GM12878 (cell line): ENCODE results near the gene LFNG. TPM values are rescaled to one million over a fixed set of nuclear protein-coding genes. Genes with fewer than 3 reads are reported as not detected.

Experiments
- ATAC-seq: fragments of 200-7000 bp; cut with Tn5 transposase; 3 replicates; pipeline ENCODE4 v1.9.1; 2020; ENCODE audit warnings: mild to moderate bottlenecking, moderate library complexity
- BruUV-seq: library from RNA; stranded (reverse); fragments of 400-500 nt; replicated peaks from 2 replicates; lab custom pipeline; 2021; lab: Mats Ljungman, UMichigan
- CTCF ChIA-PET: fragments of 300-600 bp; sonication (Branson Sonifier 250); formaldehyde crosslinking; extraction: SDS; loops from one replicate; lab custom pipeline; 2021; ENCODE audit warnings: inconsistent platforms; lab: Yijun Ruan, JAX
- POLR2A ChIA-PET: fragments of 350-600 bp; formaldehyde crosslinking; extraction: SDS; loops from one replicate; lab custom pipeline; 2021; ENCODE audit warnings: inconsistent platforms; lab: Charles Lee
- RAD21 ChIA-PET: fragments of 300-600 bp; sonication (Branson Sonifier 250); formaldehyde crosslinking; loops from one replicate; lab custom pipeline; 2023; ENCODE audit warnings: antibody characterized with exemption; ENCODE audit not compliant: unreplicated experiment; lab: Charles Lee
- SMC1A ChIA-PET: fragments of 300-600 bp; sonication (Branson Sonifier 250); formaldehyde crosslinking; loops from one replicate; lab custom pipeline; 2023; ENCODE audit not compliant: unreplicated experiment, uncharacterized antibody; lab: Charles Lee
- DNase-seq: peaks from one replicate; pipeline ENCODE4 v3.0.0-alpha.2; 2011; ENCODE audit warnings: low read depth, low spot score
- FAIRE-seq: peaks from 3 replicates; lab custom pipeline; 2011; peaks lifted over from hg19 to GRCh38; lab: Jason Lieb, UNC
- H2AFZ ChIP-seq: 2 replicates; pipeline ENCODE4 v1.6.0; 2011; ENCODE audit warnings: low read depth, low read length, control low read depth; ENCODE audit not compliant: control insufficient read depth
- H3K27ac ChIP-seq: 2 replicates; pipeline ENCODE4 v1.5.1; 2011; ENCODE audit warnings: control low read depth; ENCODE audit not compliant: control insufficient read depth, insufficient read depth
- H3K27me3 ChIP-seq, 2 experiments: replicated peaks in 1 of 2; 2 replicates each; pipeline versions ENCODE4 v1.6.0 to v1.6.1; 2011; ENCODE audit warnings: low read length in 1 of 2; ENCODE audit not compliant: control insufficient read depth in 2 of 2, insufficient read depth in 2 of 2
- H3K36me3 ChIP-seq, 2 experiments: 2 replicates each; pipeline ENCODE4 v1.5.1; 2011; ENCODE audit warnings: low read length in 1 of 2; ENCODE audit not compliant: control insufficient read depth in 2 of 2, insufficient read depth in 2 of 2
- H3K4me1 ChIP-seq: 2 replicates; pipeline ENCODE4 v1.6.1; 2011; ENCODE audit warnings: mild to moderate bottlenecking, low read length, moderate library complexity, mixed read lengths; ENCODE audit not compliant: control insufficient read depth, insufficient read depth
- H3K4me2 ChIP-seq: 2 replicates; pipeline ENCODE4 v1.6.0; 2011; ENCODE audit warnings: control low read depth; ENCODE audit not compliant: control insufficient read depth, insufficient read depth
- H3K4me3 ChIP-seq: fragments of 200-600 bp; sonication (generic); 2 replicates; pipeline ENCODE4 v1.5.1; 2016
- H3K79me2 ChIP-seq: 2 replicates; pipeline ENCODE4 v1.6.0; 2011; ENCODE audit warnings: low read length; ENCODE audit not compliant: control insufficient read depth, insufficient read depth
- H3K9ac ChIP-seq: 2 replicates; pipeline ENCODE4 v1.8.0; 2011; ENCODE audit warnings: low read length, control low read depth, mixed read lengths; ENCODE audit not compliant: control insufficient read depth, insufficient read depth
- H3K9me3 ChIP-seq: replicated peaks from 3 replicates; pipeline ENCODE4 v1.5.1; 2011; ENCODE audit warnings: mild to moderate bottlenecking, low read length; ENCODE audit not compliant: control insufficient read depth, insufficient read depth
- H4K20me1 ChIP-seq: 2 replicates; pipeline ENCODE4 v1.6.0; 2011; ENCODE audit not compliant: control insufficient read depth, insufficient read depth
- CEBPB ChIP-seq, 2 experiments: fragments of 150-350 bp in 1 of 2; IDR thresholded peaks; 2 replicates each; pipeline ENCODE4 v1.6.1; 2012 to 2014; ENCODE audit warnings: low read depth in 2 of 2, low read length in 2 of 2, borderline replicate concordance in 1 of 2, inconsistent platforms in 1 of 2
- GATAD2B ChIP-seq: fragments of 450-650 bp; conservative IDR thresholded peaks from 2 replicates; pipeline ENCODE4 v1.6.1; 2017; ENCODE audit warnings: low read depth, mild to moderate bottlenecking, moderate library complexity
- HDAC2 ChIP-seq: fragments of 200-600 bp; sonication (generic); IDR thresholded peaks from 2 replicates; pipeline ENCODE4 v1.6.1; 2017
- MEF2B ChIP-seq: fragments of 450-650 bp; IDR thresholded peaks from 2 replicates; pipeline ENCODE4 v1.6.1; 2018; ENCODE audit warnings: mild to moderate bottlenecking, moderate library complexity; ENCODE audit not compliant: partially characterized antibody, poor library complexity, severe bottlenecking
- MYC ChIP-seq: IDR thresholded peaks from 2 replicates; pipeline ENCODE4 v1.6.1; 2011; ENCODE audit warnings: mild to moderate bottlenecking, low read length, moderate library complexity, inconsistent platforms; ENCODE audit not compliant: insufficient read depth, insufficient replicate concordance, insufficient read length, severe bottlenecking
- RBBP5 ChIP-seq: fragments of 200-600 bp; sonication (generic); conservative IDR thresholded peaks from 2 replicates; pipeline ENCODE4 v1.6.1; 2016
- RFX5 ChIP-seq: IDR thresholded peaks from 2 replicates; pipeline ENCODE4 v1.6.1; 2011; ENCODE audit warnings: low read depth, low read length, improper control_type of control experiment
- TCF7 ChIP-seq: IDR thresholded peaks from 2 replicates; pipeline ENCODE4 v1.6.1; 2014; ENCODE audit warnings: antibody characterized with exemption, borderline replicate concordance
- ZNF217 ChIP-seq: fragments of 450-650 bp; IDR thresholded peaks from 2 replicates; pipeline ENCODE4 v1.6.1; 2017; ENCODE audit warnings: antibody characterized with exemption, mild to moderate bottlenecking
- WGBS: methylation state at CpG from one replicate; pipeline ENCODE4 v1.1.6; 2016; ENCODE audit warnings: low lambda C conversion rate; ENCODE audit not compliant: insufficient replicate concordance, insufficient coverage; ENCODE audit errors: missing lambda C conversion rate; 5-methylcytosine and 5-hydroxymethylcytosine counted together
- in situ Hi-C: fragments of 300-500 bp; cut with MboI; formaldehyde crosslinking; loops from 9 replicates; pipeline ENCODE4 v1.14.3; 2018; ENCODE audit warnings: mixed read lengths
- intact Hi-C: fragments of 100-400 bp; cut with micrococcal nuclease; formaldehyde crosslinking; loops from one replicate; pipeline ENCODE4 v1.14.2; 2022; ENCODE audit not compliant: unreplicated experiment
- polyA plus RNA-seq, 11 experiments: library from polyadenylated mRNA; depleted of rRNA in 4 of 11; unstranded in 6 of 11; stranded (reverse) in 5 of 11; fragments of >200 nt; fragmentation: Nextera tagmentation in 4 of 11; fragmentation: Illumina TruSeq in 1 of 11; extraction: Ambion mirVana in 4 of 11; extraction: Trizol in 1 of 11; gene quantifications; 1 replicate in 1 of 11; 2 replicates in 10 of 11; pipeline versions ENCODE4 v1.2.1 to v1.2.3, GENCODE V29; 2011 to 2016; ENCODE audit warnings: inconsistent platforms in 2 of 11, missing spikeins in 2 of 11, low read depth in 1 of 11
- total RNA-seq, 4 experiments: library from RNA; depleted of rRNA in 3 of 4; stranded (reverse); fragments of >200 nt in 3 of 4; fragmentation: Illumina TruSeq in 1 of 4; extraction: Trizol in 1 of 4; gene quantifications; 2 replicates each; pipeline versions ENCODE4 v1.2.1 to v1.2.3, GENCODE V29; 2013 to 2021
- TF ChIP-seq, protein P1 (sequence below): IDR thresholded peaks from 2 replicates; pipeline ENCODE4 v1.6.1; 2011; ENCODE audit warnings: borderline replicate concordance, low read depth, mild to moderate bottlenecking, moderate library complexity, low read length; ENCODE audit not compliant: insufficient read depth, poor library complexity, severe bottlenecking
- TF ChIP-seq, protein P2 (sequence below): fragments of 450-650 bp; conservative IDR thresholded peaks from 2 replicates; pipeline ENCODE4 v1.6.1; 2017; ENCODE audit warnings: mild to moderate bottlenecking, moderate library complexity

Gene LFNG
- total and polyA plus RNA-seq, 10 of the 15 experiments (the other 5 are each of a cell fraction or from before 2014, with no cell fraction given): 0.09 to 0.68 (median 0.33) TPM; not detected in 2

DNA sequence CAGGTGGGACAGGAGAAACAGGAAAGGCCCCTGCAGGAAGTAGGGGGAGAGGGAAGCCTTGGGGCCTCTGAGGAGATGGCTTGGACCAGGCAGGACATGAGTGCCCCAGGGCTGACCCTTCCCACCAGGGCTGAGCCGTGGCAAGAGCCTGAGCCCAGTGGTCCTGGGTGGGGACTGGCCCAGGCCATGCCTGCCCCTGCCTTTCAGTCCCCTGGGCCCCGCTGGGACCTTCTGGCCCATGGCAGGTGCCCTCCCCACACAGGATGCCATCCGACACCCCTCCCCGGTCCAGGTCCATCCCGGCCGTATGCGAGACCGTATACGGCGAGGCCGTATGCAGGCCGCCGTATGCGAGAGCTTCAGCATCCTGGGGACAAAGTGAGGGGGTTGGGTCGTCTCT, 45.4 kb upstream of the LFNG start:
- H2AFZ ChIP-seq: no peak overlapping the region
- H3K27ac ChIP-seq: no peak overlapping the region
- no peaks in the 10 kb centered on the region for H3K4me1 ChIP-seq
- 68% methylated on average over 15 of the region's 15 CpGs for WGBS
- TF ChIP-seq MEF2B (no peak), GATAD2B (no peak)
- H4K20me1 ChIP-seq: no peaks in the 10 kb centered on the region
- H3K9ac ChIP-seq: no peak overlapping the region
- no peaks in the 10 kb centered on the region for H3K36me3 ChIP-seq
- ATAC-seq: no peak
- ChIA-PET POLR2A (no interaction called here), SMC1A (no interaction called here), CTCF (no interaction called here), RAD21 (no interaction called here)
- no peak overlapping the region for H3K4me3 ChIP-seq
- intact Hi-C loops: no loop called here
- H3K27me3 ChIP-seq: no peaks in the 10 kb centered on the region
- no peaks in the 10 kb centered on the region for H3K79me2 ChIP-seq
- H3K4me2 ChIP-seq: no peak overlapping the region
- no TSS peak for BruUV-seq
- no peaks in the 10 kb centered on the region for H3K9me3 ChIP-seq
- in situ Hi-C loops: no loop called here
- DNase-seq: no peak
- no peak for FAIRE-seq

DNA sequence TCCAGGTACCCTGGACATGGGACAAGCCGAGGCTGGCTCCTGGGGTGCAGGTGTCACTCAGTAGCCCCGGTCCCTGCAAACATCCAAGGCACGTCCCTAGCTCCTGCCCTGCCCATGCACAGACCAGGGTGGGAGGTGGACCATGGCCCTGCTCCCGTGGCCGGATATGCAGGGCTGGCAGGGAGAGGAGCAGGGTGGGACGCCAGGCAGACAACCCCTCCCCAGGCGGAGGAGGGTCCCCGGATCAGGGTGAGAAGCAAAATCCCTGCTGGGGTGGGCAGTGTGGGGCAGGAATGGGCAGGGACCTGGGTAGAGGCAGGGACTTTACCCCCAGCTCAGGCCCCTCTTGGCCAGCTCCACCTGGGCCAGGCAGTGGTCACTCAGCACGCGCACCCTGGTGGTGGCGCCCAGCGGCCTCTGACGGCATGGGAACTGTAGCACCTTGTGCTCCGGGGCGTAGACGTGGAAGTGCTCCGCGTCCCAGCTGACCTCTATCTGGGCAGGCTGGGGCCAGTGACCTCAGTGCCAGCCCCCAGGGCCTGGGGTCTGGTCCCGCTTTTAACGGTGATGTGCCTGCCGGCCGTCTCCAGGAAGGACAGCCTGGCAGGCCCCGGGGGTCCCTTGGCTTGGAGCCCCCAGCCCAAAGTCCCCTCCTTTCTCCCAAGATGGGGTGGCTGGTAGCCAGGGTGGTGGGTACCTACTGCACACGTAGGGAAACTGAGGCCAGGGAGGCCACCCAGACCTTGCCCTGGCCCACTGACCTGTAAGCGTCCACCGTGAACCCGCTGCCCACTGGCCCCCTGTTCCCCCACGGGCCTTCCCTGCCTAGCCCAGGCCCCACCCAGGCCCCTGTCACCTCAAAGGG, 44.5 kb upstream of the LFNG start:
- DNase-seq (no peak), FAIRE-seq (no peak), ATAC-seq (no peak)
- POLR2A ChIA-PET: no interaction called here
- no peak overlapping the region for H2AFZ ChIP-seq
- CTCF ChIA-PET: interaction anchor here (0.5 kb wide), 1 partner anchor 78 kb away, joined by 4 read pairs; no protein-coding TSS in a partner anchor
- WGBS: 70% methylated on average over 28 of the region's 28 CpGs
- no peaks in the 10 kb centered on the region for H3K79me2 ChIP-seq
- H3K4me1 ChIP-seq: no peaks in the 10 kb centered on the region
- intact Hi-C loops: no loop called here
- SMC1A ChIA-PET: no interaction called here
- RAD21 ChIA-PET: no interaction called here
- no peaks in the 10 kb centered on the region for H3K27me3 ChIP-seq
- no peak overlapping the region for H3K4me2 ChIP-seq
- no peak overlapping the region for H3K27ac ChIP-seq
- no peaks in the 10 kb centered on the region for H4K20me1 ChIP-seq
- no TSS peak for BruUV-seq
- H3K9ac ChIP-seq: no peak overlapping the region
- H3K9me3 ChIP-seq: no peaks in the 10 kb centered on the region
- in situ Hi-C loops: no loop called here
- no peak overlapping the region for H3K4me3 ChIP-seq
- no peaks in the 10 kb centered on the region for H3K36me3 ChIP-seq
- TF ChIP-seq RFX5: no peak
- TF ChIP-seq CEBPB (IDR thresholded peaks at IDR 0.05; ENCODE audit: borderline replicate concordance in 1 of 2, low read depth in 2 of 2, low read length in 2 of 2): no peak
- TF ChIP-seq, protein P1, sequence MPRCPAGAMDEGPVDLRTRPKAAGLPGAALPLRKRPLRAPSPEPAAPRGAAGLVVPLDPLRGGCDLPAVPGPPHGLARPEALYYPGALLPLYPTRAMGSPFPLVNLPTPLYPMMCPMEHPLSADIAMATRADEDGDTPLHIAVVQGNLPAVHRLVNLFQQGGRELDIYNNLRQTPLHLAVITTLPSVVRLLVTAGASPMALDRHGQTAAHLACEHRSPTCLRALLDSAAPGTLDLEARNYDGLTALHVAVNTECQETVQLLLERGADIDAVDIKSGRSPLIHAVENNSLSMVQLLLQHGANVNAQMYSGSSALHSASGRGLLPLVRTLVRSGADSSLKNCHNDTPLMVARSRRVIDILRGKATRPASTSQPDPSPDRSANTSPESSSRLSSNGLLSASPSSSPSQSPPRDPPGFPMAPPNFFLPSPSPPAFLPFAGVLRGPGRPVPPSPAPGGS: no peak
- TF ChIP-seq HDAC2: no peak
- no peak for TF ChIP-seq TCF7
- TF ChIP-seq RBBP5: no peak
- no peak for TF ChIP-seq ZNF217
- TF ChIP-seq, protein P2, sequence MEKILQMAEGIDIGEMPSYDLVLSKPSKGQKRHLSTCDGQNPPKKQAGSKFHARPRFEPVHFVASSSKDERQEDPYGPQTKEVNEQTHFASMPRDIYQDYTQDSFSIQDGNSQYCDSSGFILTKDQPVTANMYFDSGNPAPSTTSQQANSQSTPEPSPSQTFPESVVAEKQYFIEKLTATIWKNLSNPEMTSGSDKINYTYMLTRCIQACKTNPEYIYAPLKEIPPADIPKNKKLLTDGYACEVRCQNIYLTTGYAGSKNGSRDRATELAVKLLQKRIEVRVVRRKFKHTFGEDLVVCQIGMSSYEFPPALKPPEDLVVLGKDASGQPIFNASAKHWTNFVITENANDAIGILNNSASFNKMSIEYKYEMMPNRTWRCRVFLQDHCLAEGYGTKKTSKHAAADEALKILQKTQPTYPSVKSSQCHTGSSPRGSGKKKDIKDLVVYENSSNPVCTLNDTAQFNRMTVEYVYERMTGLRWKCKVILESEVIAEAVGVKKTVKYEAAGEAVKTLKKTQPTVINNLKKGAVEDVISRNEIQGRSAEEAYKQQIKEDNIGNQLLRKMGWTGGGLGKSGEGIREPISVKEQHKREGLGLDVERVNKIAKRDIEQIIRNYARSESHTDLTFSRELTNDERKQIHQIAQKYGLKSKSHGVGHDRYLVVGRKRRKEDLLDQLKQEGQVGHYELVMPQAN: no peak
- TF ChIP-seq MYC: no peak
